GM12878 (cell line): Measurements from ENCODE around the gene SPAST. TPM values are rescaled to one million over a fixed set of nuclear protein-coding genes. Genes with fewer than 3 reads are reported as not detected.

Experiments
- ATAC-seq: fragments of 200-7000 bp; cut with Tn5 transposase; 3 replicates; pipeline ENCODE4 v1.9.1; 2020; ENCODE audit warnings: mild to moderate bottlenecking, moderate library complexity
- BruUV-seq: library from RNA; stranded (reverse); fragments of 400-500 nt; replicated peaks from 2 replicates; lab custom pipeline; 2021; lab: Mats Ljungman, UMichigan
- CTCF ChIA-PET: fragments of 300-600 bp; sonication (Branson Sonifier 250); formaldehyde crosslinking; extraction: SDS; loops from one replicate; lab custom pipeline; 2021; ENCODE audit warnings: inconsistent platforms; lab: Yijun Ruan, JAX
- POLR2A ChIA-PET: fragments of 350-600 bp; formaldehyde crosslinking; extraction: SDS; loops from one replicate; lab custom pipeline; 2021; ENCODE audit warnings: inconsistent platforms; lab: Charles Lee
- RAD21 ChIA-PET: fragments of 300-600 bp; sonication (Branson Sonifier 250); formaldehyde crosslinking; loops from one replicate; lab custom pipeline; 2023; ENCODE audit warnings: antibody characterized with exemption; ENCODE audit not compliant: unreplicated experiment; lab: Charles Lee
- SMC1A ChIA-PET: fragments of 300-600 bp; sonication (Branson Sonifier 250); formaldehyde crosslinking; loops from one replicate; lab custom pipeline; 2023; ENCODE audit not compliant: unreplicated experiment, uncharacterized antibody; lab: Charles Lee
- DNase-seq: peaks from one replicate; pipeline ENCODE4 v3.0.0-alpha.2; 2011; ENCODE audit warnings: low read depth, low spot score
- FAIRE-seq: peaks from 3 replicates; lab custom pipeline; 2011; peaks lifted over from hg19 to GRCh38; lab: Jason Lieb, UNC
- H2AFZ ChIP-seq: 2 replicates; pipeline ENCODE4 v1.6.0; 2011; ENCODE audit warnings: low read depth, low read length, control low read depth; ENCODE audit not compliant: control insufficient read depth
- H3K27ac ChIP-seq: 2 replicates; pipeline ENCODE4 v1.5.1; 2011; ENCODE audit warnings: control low read depth; ENCODE audit not compliant: control insufficient read depth, insufficient read depth
- H3K27me3 ChIP-seq, 2 experiments: replicated peaks in 1 of 2; 2 replicates each; pipeline versions ENCODE4 v1.6.0 to v1.6.1; 2011; ENCODE audit warnings: low read length in 1 of 2; ENCODE audit not compliant: control insufficient read depth in 2 of 2, insufficient read depth in 2 of 2
- H3K36me3 ChIP-seq, 2 experiments: 2 replicates each; pipeline ENCODE4 v1.5.1; 2011; ENCODE audit warnings: low read length in 1 of 2; ENCODE audit not compliant: control insufficient read depth in 2 of 2, insufficient read depth in 2 of 2
- H3K4me1 ChIP-seq: 2 replicates; pipeline ENCODE4 v1.6.1; 2011; ENCODE audit warnings: mild to moderate bottlenecking, low read length, moderate library complexity, mixed read lengths; ENCODE audit not compliant: control insufficient read depth, insufficient read depth
- H3K4me2 ChIP-seq: 2 replicates; pipeline ENCODE4 v1.6.0; 2011; ENCODE audit warnings: control low read depth; ENCODE audit not compliant: control insufficient read depth, insufficient read depth
- H3K4me3 ChIP-seq: fragments of 200-600 bp; sonication (generic); 2 replicates; pipeline ENCODE4 v1.5.1; 2016
- H3K79me2 ChIP-seq: 2 replicates; pipeline ENCODE4 v1.6.0; 2011; ENCODE audit warnings: low read length; ENCODE audit not compliant: control insufficient read depth, insufficient read depth
- H3K9ac ChIP-seq: 2 replicates; pipeline ENCODE4 v1.8.0; 2011; ENCODE audit warnings: low read length, control low read depth, mixed read lengths; ENCODE audit not compliant: control insufficient read depth, insufficient read depth
- H3K9me3 ChIP-seq: replicated peaks from 3 replicates; pipeline ENCODE4 v1.5.1; 2011; ENCODE audit warnings: mild to moderate bottlenecking, low read length; ENCODE audit not compliant: control insufficient read depth, insufficient read depth
- H4K20me1 ChIP-seq: 2 replicates; pipeline ENCODE4 v1.6.0; 2011; ENCODE audit not compliant: control insufficient read depth, insufficient read depth
- BMI1 ChIP-seq: fragments of 450-650 bp; IDR thresholded peaks from 2 replicates; pipeline ENCODE4 v1.6.1; 2016; ENCODE audit warnings: mild to moderate bottlenecking, moderate library complexity, borderline replicate concordance
- DPF2 ChIP-seq: fragments of 450-650 bp; IDR thresholded peaks from 2 replicates; pipeline ENCODE4 v1.6.1; 2017; ENCODE audit warnings: mild to moderate bottlenecking
- GATAD2B ChIP-seq: fragments of 450-650 bp; conservative IDR thresholded peaks from 2 replicates; pipeline ENCODE4 v1.6.1; 2017; ENCODE audit warnings: low read depth, mild to moderate bottlenecking, moderate library complexity
- NR2F1 ChIP-seq: fragments of 450-650 bp; conservative IDR thresholded peaks from 2 replicates; pipeline ENCODE4 v1.6.1; 2017; ENCODE audit warnings: mild to moderate bottlenecking
- PAX8 ChIP-seq: fragments of 450-650 bp; IDR thresholded peaks from 2 replicates; pipeline ENCODE4 v1.6.1; 2017; ENCODE audit warnings: mild to moderate bottlenecking, moderate library complexity
- POLR2A ChIP-seq: IDR thresholded peaks from 2 replicates; pipeline ENCODE4 v1.6.1; 2011; ENCODE audit warnings: low read depth, mild to moderate bottlenecking, low read length
- POLR2AphosphoS2 ChIP-seq: IDR thresholded peaks from 2 replicates; pipeline ENCODE4 v1.6.1; 2011; ENCODE audit warnings: low read depth, mild to moderate bottlenecking, low read length, improper control_type of control experiment, moderate library complexity
- POLR2AphosphoS5 ChIP-seq: IDR thresholded peaks from 2 replicates; pipeline ENCODE4 v1.6.1; 2011; ENCODE audit warnings: mild to moderate bottlenecking, low read length, inconsistent platforms
- RCOR1 ChIP-seq: conservative IDR thresholded peaks from 2 replicates; pipeline ENCODE4 v1.6.1; 2012; ENCODE audit warnings: low read depth, low read length, improper control_type of control experiment
- RUNX3 ChIP-seq: IDR thresholded peaks from 2 replicates; pipeline ENCODE4 v1.6.1; 2012; ENCODE audit warnings: low read length, inconsistent platforms
- TAF1 ChIP-seq: IDR thresholded peaks from 2 replicates; pipeline ENCODE4 v1.6.1; 2011; ENCODE audit warnings: mild to moderate bottlenecking, low read depth, low read length, borderline replicate concordance
- TCF7 ChIP-seq: IDR thresholded peaks from 2 replicates; pipeline ENCODE4 v1.6.1; 2014; ENCODE audit warnings: antibody characterized with exemption, borderline replicate concordance
- ZNF207 ChIP-seq: fragments of 450-650 bp; IDR thresholded peaks from 2 replicates; pipeline ENCODE4 v1.6.1; 2014; ENCODE audit warnings: antibody characterized with exemption, mild to moderate bottlenecking, borderline replicate concordance
- WGBS: methylation state at CpG from one replicate; pipeline ENCODE4 v1.1.6; 2016; ENCODE audit warnings: low lambda C conversion rate; ENCODE audit not compliant: insufficient replicate concordance, insufficient coverage; ENCODE audit errors: missing lambda C conversion rate; 5-methylcytosine and 5-hydroxymethylcytosine counted together
- in situ Hi-C: fragments of 300-500 bp; cut with MboI; formaldehyde crosslinking; loops from 9 replicates; pipeline ENCODE4 v1.14.3; 2018; ENCODE audit warnings: mixed read lengths
- intact Hi-C: fragments of 100-400 bp; cut with micrococcal nuclease; formaldehyde crosslinking; loops from one replicate; pipeline ENCODE4 v1.14.2; 2022; ENCODE audit not compliant: unreplicated experiment
- polyA plus RNA-seq, 11 experiments: library from polyadenylated mRNA; depleted of rRNA in 4 of 11; unstranded in 6 of 11; stranded (reverse) in 5 of 11; fragments of >200 nt; fragmentation: Nextera tagmentation in 4 of 11; fragmentation: Illumina TruSeq in 1 of 11; extraction: Ambion mirVana in 4 of 11; extraction: Trizol in 1 of 11; gene quantifications; 1 replicate in 1 of 11; 2 replicates in 10 of 11; pipeline versions ENCODE4 v1.2.1 to v1.2.3, GENCODE V29; 2011 to 2016; ENCODE audit warnings: inconsistent platforms in 2 of 11, missing spikeins in 2 of 11, low read depth in 1 of 11
- total RNA-seq, 4 experiments: library from RNA; depleted of rRNA in 3 of 4; stranded (reverse); fragments of >200 nt in 3 of 4; fragmentation: Illumina TruSeq in 1 of 4; extraction: Trizol in 1 of 4; gene quantifications; 2 replicates each; pipeline versions ENCODE4 v1.2.1 to v1.2.3, GENCODE V29; 2013 to 2021
- TF ChIP-seq, protein P1 (sequence below): fragments of 450-650 bp; conservative IDR thresholded peaks from 2 replicates; pipeline ENCODE4 v1.6.1; 2017; ENCODE audit warnings: mild to moderate bottlenecking, moderate library complexity
- TF ChIP-seq, protein P2 (sequence below): fragments of 450-650 bp; IDR thresholded peaks from 2 replicates; pipeline ENCODE4 v1.6.1; 2014; ENCODE audit warnings: mild to moderate bottlenecking

SPAST gene
- total and polyA plus RNA-seq, 10 of the 15 experiments (the other 5 are each of a cell fraction or from before 2014, with no cell fraction given), result 4.3 to 21.3 (median 10.0) TPM

DNA sequence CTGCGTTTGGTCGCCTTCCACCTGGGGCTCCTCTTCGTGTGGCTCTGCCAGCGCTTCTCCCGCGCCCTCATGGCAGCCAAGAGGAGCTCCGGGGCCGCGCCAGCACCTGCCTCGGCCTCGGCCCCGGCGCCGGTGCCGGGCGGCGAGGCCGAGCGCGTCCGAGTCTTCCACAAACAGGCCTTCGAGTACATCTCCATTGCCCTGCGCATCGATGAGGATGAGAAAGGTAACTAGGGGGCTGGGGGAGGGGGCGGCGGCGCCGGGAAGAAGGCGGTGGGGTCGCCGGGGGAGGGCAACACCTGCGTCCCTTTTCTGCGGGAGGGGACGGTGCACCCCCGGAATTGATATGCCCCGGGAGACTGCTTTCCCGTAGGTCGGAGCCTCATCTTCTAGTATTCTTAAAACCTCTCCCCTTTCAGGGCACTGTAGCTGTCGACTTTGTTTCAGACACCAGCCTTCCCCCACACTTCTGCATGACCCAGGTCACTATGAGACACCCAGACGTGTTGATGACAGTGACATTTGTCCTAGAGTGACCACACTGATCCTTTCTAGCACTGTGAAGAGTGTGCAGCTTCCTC, 755 bp downstream of the SPAST start:
- Histone ChIP-seq H3K4me1 (peaks cover 11% of the 10 kb centered on the region; the same call in 1 of the 2 replicates), H4K20me1 (no peaks in the 10 kb centered on the region), H3K9me3 (no peaks in the 10 kb centered on the region), H3K4me3 (peak overlapping the region; percentile 67), H3K27ac (peak overlapping the region; percentile 76), H3K27me3 (no peaks in the 10 kb centered on the region), H3K79me2 (peaks cover 8% of the 10 kb centered on the region), H3K9ac (peak overlapping the region; percentile 79), H2AFZ (peak overlapping the region; percentile 96), H3K36me3 (no peaks in the 10 kb centered on the region), H3K4me2 (peak overlapping the region; percentile 81)
- in situ Hi-C loops (no loop called here), intact Hi-C loops (loop anchor here (5.0 kb wide), 2 partner anchors 103 to 107 kb away; partner anchors contain the start of gene SLC30A6)
- ChIA-PET CTCF (interaction anchor here (1.0 to 3.8 kb wide), 5 partner anchors 24 to 180 kb away, joined by 3 to 29 read pairs (median 9); partner anchors contain the start of gene DPY30), RAD21 (interaction anchor here (0.6 to 4.1 kb wide), 5 partner anchors 10 to 199 kb away, joined by 3 to 39 read pairs (median 8); partner anchors contain the start of gene DPY30), POLR2A (interaction anchor here (0.5 to 3.8 kb wide), 10 partner anchors 8 to 201 kb away, joined by 3 to 31 read pairs (median 3); partner anchors contain the start of genes DPY30, NLRC4 and SLC30A6), SMC1A (interaction anchor here (0.9 to 2.3 kb wide), 7 partner anchors 24 to 177 kb away, joined by 3 to 14 read pairs (median 5); partner anchors contain the start of gene DPY30)
- DNase-seq (no peak), FAIRE-seq (no peak), ATAC-seq (peak; percentile 27)
- peak; percentile 78 for TF ChIP-seq POLR2A
- TF ChIP-seq POLR2AphosphoS2, result no peak
- TF ChIP-seq, protein P1, sequence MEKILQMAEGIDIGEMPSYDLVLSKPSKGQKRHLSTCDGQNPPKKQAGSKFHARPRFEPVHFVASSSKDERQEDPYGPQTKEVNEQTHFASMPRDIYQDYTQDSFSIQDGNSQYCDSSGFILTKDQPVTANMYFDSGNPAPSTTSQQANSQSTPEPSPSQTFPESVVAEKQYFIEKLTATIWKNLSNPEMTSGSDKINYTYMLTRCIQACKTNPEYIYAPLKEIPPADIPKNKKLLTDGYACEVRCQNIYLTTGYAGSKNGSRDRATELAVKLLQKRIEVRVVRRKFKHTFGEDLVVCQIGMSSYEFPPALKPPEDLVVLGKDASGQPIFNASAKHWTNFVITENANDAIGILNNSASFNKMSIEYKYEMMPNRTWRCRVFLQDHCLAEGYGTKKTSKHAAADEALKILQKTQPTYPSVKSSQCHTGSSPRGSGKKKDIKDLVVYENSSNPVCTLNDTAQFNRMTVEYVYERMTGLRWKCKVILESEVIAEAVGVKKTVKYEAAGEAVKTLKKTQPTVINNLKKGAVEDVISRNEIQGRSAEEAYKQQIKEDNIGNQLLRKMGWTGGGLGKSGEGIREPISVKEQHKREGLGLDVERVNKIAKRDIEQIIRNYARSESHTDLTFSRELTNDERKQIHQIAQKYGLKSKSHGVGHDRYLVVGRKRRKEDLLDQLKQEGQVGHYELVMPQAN, result 0 out of 2 replicates have a peak, but pooled peaks have one; percentile 66
- TF ChIP-seq RCOR1, result no peak
- TF ChIP-seq, protein P2, sequence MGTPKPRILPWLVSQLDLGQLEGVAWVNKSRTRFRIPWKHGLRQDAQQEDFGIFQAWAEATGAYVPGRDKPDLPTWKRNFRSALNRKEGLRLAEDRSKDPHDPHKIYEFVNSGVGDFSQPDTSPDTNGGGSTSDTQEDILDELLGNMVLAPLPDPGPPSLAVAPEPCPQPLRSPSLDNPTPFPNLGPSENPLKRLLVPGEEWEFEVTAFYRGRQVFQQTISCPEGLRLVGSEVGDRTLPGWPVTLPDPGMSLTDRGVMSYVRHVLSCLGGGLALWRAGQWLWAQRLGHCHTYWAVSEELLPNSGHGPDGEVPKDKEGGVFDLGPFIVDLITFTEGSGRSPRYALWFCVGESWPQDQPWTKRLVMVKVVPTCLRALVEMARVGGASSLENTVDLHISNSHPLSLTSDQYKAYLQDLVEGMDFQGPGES, result no peak
- TF ChIP-seq NR2F1, result 0 out of 2 replicates have a peak, but pooled peaks have one; percentile 5
- peak; percentile 48; the same call in 1 of the 2 replicates for TF ChIP-seq POLR2AphosphoS5
- no peak for TF ChIP-seq RUNX3
- TF ChIP-seq TAF1, result peak; percentile 45; the same call in 1 of the 2 replicates
- no peak for TF ChIP-seq BMI1
- TF ChIP-seq GATAD2B, result no peak
- TF ChIP-seq DPF2, result 0 out of 2 replicates have a peak, but pooled peaks have one; percentile 15
- no peak for TF ChIP-seq PAX8
- TF ChIP-seq TCF7, result no peak
- no peak for TF ChIP-seq ZNF207
- WGBS, result under 1% methylated on average over 37 of the region's 40 CpGs
- no TSS peak for BruUV-seq
